Stomach (tissue), 4 donors: ENCODE results near the gene KLHL42.
A peak's percentile ranks its signal among the peaks of the same experiment; 100 is the strongest.

Experiments used
- CTCF ChIP-seq, 7 experiments: fragments of 450-650 bp in 4 of 7; fragments of 200-600 bp in 3 of 7; sonication (generic) in 3 of 7; IDR thresholded peaks; one replicate each; pipeline ENCODE4 v1.5.1; 2016 to 2019; ENCODE audit warnings: antibody characterized with exemption in 7 of 7, control low read depth in 2 of 7, mild to moderate bottlenecking in 1 of 7
- POLR2A ChIP-seq, 4 donors: fragments of 450-650 bp; IDR thresholded peaks; one replicate each; pipeline ENCODE4 v1.6.1; 2016; ENCODE audit warnings: antibody characterized with exemption in 4 of 4, control low read depth in 2 of 4, mild to moderate bottlenecking in 1 of 4, moderate library complexity in 1 of 4
- POLR2AphosphoS5 ChIP-seq, 3 donors: sonication (generic); formaldehyde crosslinking; IDR thresholded peaks; one replicate each; pipeline ENCODE4 v1.6.1; 2016; ENCODE audit warnings: antibody characterized with exemption in 3 of 3

DNA sequence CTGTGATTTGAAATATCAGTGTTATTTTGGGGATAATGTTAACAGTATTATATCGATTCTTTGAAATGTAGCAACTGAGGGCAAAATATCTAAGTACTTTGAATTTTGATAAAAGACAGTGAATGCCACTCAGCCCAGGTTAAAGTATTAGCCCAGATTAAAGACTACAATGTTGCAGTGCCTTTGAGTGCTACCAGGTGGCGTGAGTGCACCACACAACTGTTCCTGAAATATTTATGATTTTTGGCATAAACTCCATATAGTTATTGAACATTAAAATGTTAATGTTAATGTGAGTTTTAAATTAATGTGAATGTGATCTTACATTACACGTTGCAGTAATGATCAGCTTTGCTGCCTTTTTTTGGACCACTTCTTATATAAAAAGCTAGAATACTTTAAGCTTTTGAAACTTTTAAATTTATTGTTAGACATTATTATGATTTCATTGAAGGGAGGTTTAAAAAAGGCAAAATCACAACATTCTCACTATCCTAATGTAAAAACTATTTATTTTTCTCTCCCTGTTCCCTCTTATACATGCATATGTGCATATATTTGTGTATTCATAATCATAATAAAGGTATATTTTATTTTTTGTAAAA, 46.9 kb upstream of the KLHL42 start:
- peak in 5 of 7 experiments; percentile 58 to 76 (median 65) for TF ChIP-seq CTCF (IDR thresholded peaks at IDR 0.05)
- no peak for TF ChIP-seq POLR2AphosphoS5 (IDR thresholded peaks at IDR 0.05)
- no peak for TF ChIP-seq POLR2A (IDR thresholded peaks at IDR 0.05)
